ENCODE data around the gene BTBD3. TPM values are rescaled to one million over a fixed set of nuclear protein-coding genes. Genes with fewer than 3 reads are reported as not detected.

BTBD3 gene
- total RNA-seq, result 20.9 and 21.4 TPM in 2 replicates

DNA sequence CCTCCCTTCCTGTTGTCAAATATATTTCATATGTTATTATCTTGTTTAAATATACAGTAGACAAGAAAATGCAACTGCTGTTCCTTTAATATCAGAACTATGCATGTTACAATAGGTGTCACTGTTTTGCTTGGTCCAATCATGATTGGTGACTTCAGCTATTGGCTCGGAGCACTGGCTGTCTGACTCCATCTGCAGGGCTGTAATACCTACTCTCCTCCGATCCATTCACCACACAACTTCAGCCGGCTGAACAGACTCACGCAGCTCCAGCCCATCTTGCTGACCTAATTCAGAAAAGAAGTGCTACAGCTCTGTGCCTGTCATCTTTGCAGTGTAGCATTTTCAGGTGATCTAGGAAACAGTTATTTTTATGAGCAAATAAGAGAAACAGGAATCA, at the start of gene BTBD3:
Gene BTBD3, plus strand, starts transcription at position 231 of the 400 bp plus-strand sequence. CDS start 383 bp downstream, outside the sequence.

